Measurements from ENCODE around the gene HOXD3.

- no peak for TF ChIP-seq CREB1 (CRISPR knock-in tag; IDR thresholded peaks at IDR 0.05; ENCODE audit: low read depth)
- TF ChIP-seq CTCF (conservative IDR thresholded peaks at IDR 0.05; ENCODE audit: low read depth in 2 of 2): no peak
- no peak for TF ChIP-seq ETS1 (IDR thresholded peaks at IDR 0.05)
- no peak for TF ChIP-seq POLR2AphosphoS5 (IDR thresholded peaks at IDR 0.05; ENCODE audit: low read depth)
- peak; percentile 97 for TF ChIP-seq EZH2 (IDR thresholded peaks at IDR 0.05; ENCODE audit: low read depth, unreplicated experiment)
- TF ChIP-seq JUNB (IDR thresholded peaks at IDR 0.05; ENCODE audit: unreplicated experiment): no peak
Measured at GRCh38 chr2:176109192-176109901, 47.8 kb upstream of the HOXD3 start.
